H1 (cell line): ENCODE data around the gene CCDC191. TPM values are rescaled to one million over a fixed set of nuclear protein-coding genes. Genes with fewer than 3 reads are reported as not detected.

Experiments used
- CTCF ChIA-PET: fragments of 300-600 bp; sonication (Branson Sonifier 250); formaldehyde crosslinking; loops from one replicate; lab custom pipeline; 2021; ENCODE audit not compliant: partially characterized antibody; lab: Charles Lee
- POLR2A ChIA-PET: fragments of 300-600 bp; sonication (Branson Sonifier 250); formaldehyde crosslinking; loops from one replicate; lab custom pipeline; 2021; ENCODE audit warnings: inconsistent platforms; ENCODE audit not compliant: partially characterized antibody; lab: Charles Lee
- DNase-seq, 2 experiments: peaks; one replicate each; pipeline versions ENCODE4 v3.0.0 to v3.0.0-alpha.2; 2010 to 2022; ENCODE audit warnings: low spot score in 2 of 2, low read depth in 1 of 2, mixed read lengths in 1 of 2
- FAIRE-seq: peaks from 2 replicates; lab custom pipeline; 2011; peaks lifted over from hg19 to GRCh38; lab: Jason Lieb, UNC
- H2AFZ ChIP-seq: 2 replicates; pipeline ENCODE4 v1.8.1; 2012; ENCODE audit warnings: low read length, inconsistent platforms
- H2AK5ac ChIP-seq: 2 replicates; pipeline ENCODE4 v1.6.1; 2013; ENCODE audit warnings: low read depth, low read length
- H2BK120ac ChIP-seq: replicated peaks from 2 replicates; pipeline ENCODE3; 2013; ENCODE audit warnings: low read depth, low read length, inconsistent platforms
- H2BK12ac ChIP-seq: 2 replicates; pipeline ENCODE4 v1.6.1; 2013; ENCODE audit warnings: low read depth, low read length
- H2BK15ac ChIP-seq: 2 replicates; pipeline ENCODE4 v1.6.1; 2013; ENCODE audit warnings: low read length
- H2BK20ac ChIP-seq: 2 replicates; pipeline ENCODE4 v1.6.1; 2013; ENCODE audit warnings: low read length
- H2BK5ac ChIP-seq: 2 replicates; pipeline ENCODE4 v1.6.1; 2013; ENCODE audit warnings: low read depth, low read length
- H3K14ac ChIP-seq: 2 replicates; pipeline ENCODE4 v1.6.1; 2013; ENCODE audit warnings: inconsistent platforms; ENCODE audit not compliant: insufficient read length
- H3K18ac ChIP-seq: 2 replicates; pipeline ENCODE4 v1.6.1; 2013; ENCODE audit warnings: low read length; ENCODE audit errors: extremely low read depth
- H3K23ac ChIP-seq: 2 replicates; pipeline ENCODE4 v1.6.1; 2013; ENCODE audit warnings: inconsistent platforms; ENCODE audit not compliant: insufficient read length
- H3K23me2 ChIP-seq: 2 replicates; pipeline ENCODE4 v1.6.1; 2013; ENCODE audit warnings: low read depth, low read length
- H3K27ac ChIP-seq: 2 replicates; pipeline ENCODE4 v1.6.1; 2011; ENCODE audit warnings: low read depth, low read length, inconsistent platforms
- H3K27me3 ChIP-seq, 4 experiments: replicated peaks in 1 of 4; 1 replicate in 1 of 4; 2 replicates in 3 of 4; pipeline versions ENCODE4 v1.6.1 to v1.8.1; 2011 to 2013; ENCODE audit warnings: low read length in 3 of 4, mild to moderate bottlenecking in 3 of 4, inconsistent platforms in 2 of 4, mixed read lengths in 2 of 4, moderate library complexity in 1 of 4; ENCODE audit not compliant: control insufficient read depth in 3 of 4, insufficient read depth in 3 of 4; ENCODE audit errors: extremely low read depth in 1 of 4
- H3K36me3 ChIP-seq, 4 experiments: 2 replicates each; pipeline versions ENCODE4 v1.6.1 to v1.8.1; 2011 to 2013; ENCODE audit warnings: mild to moderate bottlenecking in 4 of 4, low read length in 3 of 4, moderate library complexity in 2 of 4, control low read depth in 1 of 4, inconsistent platforms in 1 of 4; ENCODE audit not compliant: insufficient read depth in 4 of 4, control insufficient read depth in 2 of 4
- H3K4ac ChIP-seq: replicated peaks from 2 replicates; pipeline ENCODE3; 2013; ENCODE audit warnings: low read length, low read depth, mixed read lengths, inconsistent platforms; ENCODE audit not compliant: insufficient read length
- H3K4me1 ChIP-seq, 4 experiments: replicated peaks in 1 of 4; 1 replicate in 1 of 4; 2 replicates in 3 of 4; pipeline versions ENCODE4 v1.6.1 to v1.8.1; 2011 to 2013; ENCODE audit warnings: low read length in 3 of 4, inconsistent platforms in 2 of 4, mixed read lengths in 1 of 4; ENCODE audit not compliant: insufficient read depth in 4 of 4, control insufficient read depth in 3 of 4
- H3K4me2 ChIP-seq, 2 experiments: 2 replicates each; pipeline versions ENCODE4 v1.6.1 to v1.8.1; 2011 to 2013; ENCODE audit warnings: low read depth in 2 of 2, low read length in 2 of 2, control low read depth in 1 of 2, inconsistent platforms in 1 of 2, mild to moderate bottlenecking in 1 of 2; ENCODE audit not compliant: insufficient read depth in 1 of 2
- H3K4me3 ChIP-seq, 4 experiments: fragments of 200-600, 300-600 bp in 1 of 4; sonication (generic), shearing (Covaris generic), sonication (Bioruptor Twin) in 1 of 4; 2 replicates each; pipeline versions ENCODE4 v1.5.1 to v1.8.1; 2011 to 2016; ENCODE audit warnings: low read length in 4 of 4, low read depth in 3 of 4, control low read depth in 2 of 4, inconsistent platforms in 2 of 4, mild to moderate bottlenecking in 2 of 4, mixed read lengths in 1 of 4, moderate library complexity in 1 of 4; ENCODE audit not compliant: insufficient read depth in 2 of 4; ENCODE audit errors: extremely low read depth in 1 of 4
- H3K56ac ChIP-seq: replicated peaks from 2 replicates; pipeline ENCODE3; 2013; ENCODE audit warnings: low read depth, mild to moderate bottlenecking, mixed read lengths, low read length, inconsistent platforms; ENCODE audit not compliant: insufficient read length
- H3K79me1 ChIP-seq: 2 replicates; pipeline ENCODE4 v1.6.1; 2013; ENCODE audit warnings: low read depth, low read length, control low read depth
- H3K79me2 ChIP-seq, 2 experiments: 2 replicates each; pipeline versions ENCODE4 v1.6.1 to v1.8.1; 2012 to 2013; ENCODE audit warnings: low read length in 2 of 2, mild to moderate bottlenecking in 2 of 2, inconsistent platforms in 1 of 2; ENCODE audit not compliant: insufficient read depth in 2 of 2, control insufficient read depth in 1 of 2
- H3K9ac ChIP-seq, 4 experiments: replicated peaks in 1 of 4; 1 replicate in 1 of 4; 2 replicates in 3 of 4; pipeline versions ENCODE4 v1.6.1 to v1.8.1; 2011 to 2013; ENCODE audit warnings: low read depth in 3 of 4, low read length in 3 of 4, control low read depth in 2 of 4, mild to moderate bottlenecking in 2 of 4, moderate library complexity in 2 of 4, inconsistent platforms in 1 of 4; ENCODE audit errors: extremely low read depth in 1 of 4
- H3K9me3 ChIP-seq, 2 experiments: 2 replicates each; pipeline versions ENCODE4 v1.6.1 to v1.8.1; 2012 to 2013; ENCODE audit warnings: mild to moderate bottlenecking in 2 of 2, moderate library complexity in 2 of 2, control low read depth in 1 of 2, inconsistent platforms in 1 of 2, low read depth in 1 of 2, low read length in 1 of 2, mixed read lengths in 1 of 2; ENCODE audit not compliant: insufficient read depth in 2 of 2
- H4K20me1 ChIP-seq, 2 experiments: replicated peaks in 1 of 2; 2 replicates each; pipeline versions ENCODE3 to v1.8.1; 2011 to 2013; ENCODE audit warnings: inconsistent platforms in 2 of 2, low read length in 2 of 2, mild to moderate bottlenecking in 1 of 2; ENCODE audit not compliant: insufficient read depth in 2 of 2, control insufficient read depth in 1 of 2
- H4K5ac ChIP-seq: 2 replicates; pipeline ENCODE4 v1.6.1; 2013; ENCODE audit warnings: low read length, low read depth, mixed read lengths, inconsistent platforms; ENCODE audit not compliant: insufficient read length
- H4K8ac ChIP-seq: 2 replicates; pipeline ENCODE4 v1.8.0; 2013; ENCODE audit warnings: mild to moderate bottlenecking, moderate library complexity, low read length, inconsistent platforms; ENCODE audit not compliant: insufficient read depth; ENCODE audit errors: extremely low read depth
- H4K91ac ChIP-seq: replicated peaks from 2 replicates; pipeline ENCODE3; 2013; ENCODE audit warnings: low read length, mixed read lengths, inconsistent platforms; ENCODE audit not compliant: insufficient read length
- BRCA1 ChIP-seq: IDR thresholded peaks from 2 replicates; pipeline ENCODE4 v1.6.1; 2012; ENCODE audit warnings: low read depth, low read length, improper control_type of control experiment
- CREB1 ChIP-seq: IDR thresholded peaks from 2 replicates; pipeline ENCODE4 v1.6.1; 2012; ENCODE audit warnings: inconsistent platforms
- HDAC6 ChIP-seq: IDR thresholded peaks from one replicate; pipeline ENCODE4 v1.7.1; 2012; ENCODE audit warnings: low read depth, mild to moderate bottlenecking, inconsistent platforms, low read length, moderate library complexity
- RNF2 ChIP-seq: fragments of 200-900, 300-1000 bp; sonication (generic); IDR thresholded peaks from 2 replicates; pipeline ENCODE4 v1.7.1; 2016; ENCODE audit warnings: borderline replicate concordance, low read depth, mild to moderate bottlenecking, antibody characterized with exemption, low read length; ENCODE audit not compliant: poor library complexity, severe bottlenecking; ENCODE audit errors: missing control alignments
- SIX5 ChIP-seq: IDR thresholded peaks from 2 replicates; pipeline ENCODE4 v1.6.1; 2011; ENCODE audit warnings: mild to moderate bottlenecking, low read depth, low read length
- SP4 ChIP-seq: IDR thresholded peaks from 2 replicates; pipeline ENCODE4 v1.6.1; 2012; ENCODE audit warnings: low read length, inconsistent platforms
- TBP ChIP-seq: IDR thresholded peaks from 2 replicates; pipeline ENCODE4 v1.6.1; 2011; ENCODE audit warnings: low read depth, low read length, improper control_type of control experiment
- TEAD4 ChIP-seq: IDR thresholded peaks from 2 replicates; pipeline ENCODE4 v1.6.1; 2012; ENCODE audit warnings: low read depth, low read length, inconsistent platforms, mixed read lengths
- WGBS, 2 experiments: shearing (Covaris generic) in 1 of 2; methylation state at CpG; one replicate each; pipeline versions ENCODE4 v1.1.6 to v1.1.7; 2013 to 2015; ENCODE audit warnings: low lambda C conversion rate in 2 of 2, mixed read lengths in 2 of 2, inconsistent platforms in 1 of 2, low coverage in 1 of 2, missing lambda C conversion rate in 1 of 2; ENCODE audit not compliant: insufficient replicate concordance in 2 of 2, insufficient coverage in 1 of 2, insufficient read length in 1 of 2; ENCODE audit errors: extremely low coverage in 1 of 2, missing lambda C conversion rate in 1 of 2; 5-methylcytosine and 5-hydroxymethylcytosine counted together
- polyA plus RNA-seq, 7 experiments: library from polyadenylated mRNA; depleted of rRNA in 3 of 7; stranded (reverse) in 5 of 7; unstranded in 2 of 7; fragments of >200 nt in 5 of 7; fragments of 200-250 nt in 2 of 7; gene quantifications; 1 replicate in 5 of 7; 2 replicates in 1 of 7; 4 replicates in 1 of 7; pipeline versions ENCODE4 v1.2.1 to v1.2.3, GENCODE V29; 2011 to 2013; ENCODE audit warnings: missing spikeins in 2 of 7, mixed read lengths in 2 of 7
- total RNA-seq: library from RNA; stranded (reverse); fragmentation: NEBNext Ultra II Directional; extraction: Animal tissue kit (Norgen Biotek cat#: 25700); gene quantifications from 2 replicates; pipeline ENCODE4 v1.2.1, GENCODE V29; 2021

CCDC191 gene
- total and polyA plus RNA-seq, 2 of the 8 experiments (the other 6 are each of a cell fraction or from before 2014, with no cell fraction given), result 0.65 to 1.3 TPM

GRCh38 chr3:114060906-114061655, 4.8 kb upstream of the CCDC191 start:
- Histone ChIP-seq H3K9ac (no peak overlapping the region; a peak in 2 of 7 replicates), H3K14ac (no peak overlapping the region), H3K9me3 (no peaks in the 10 kb centered on the region), H2BK12ac (no peak overlapping the region), H2BK15ac (no peak overlapping the region), H4K20me1 (peaks cover 2 to 5% of the 10 kb centered on the region in 2 experiments), H4K8ac (no peak overlapping the region), H2BK120ac (no peak overlapping the region), H3K79me2 (peaks cover 8 to 96% of the 10 kb centered on the region in 2 experiments), H2BK5ac (no peak overlapping the region), H2BK20ac (no peak overlapping the region), H3K23ac (no peak overlapping the region), H3K4me2 (no peak overlapping the region), H2AK5ac (no peak overlapping the region), H3K4me1 (peaks cover 0 to 5% (median 2%) of the 10 kb centered on the region in 4 experiments; a peak in 4 of 7 replicates), H3K23me2 (peaks cover 3% of the 10 kb centered on the region; the same call in 1 of the 2 replicates), H3K79me1 (peaks cover 4% of the 10 kb centered on the region), H3K4me3 (no peak overlapping the region), H4K5ac (no peak overlapping the region), H3K27me3 (no peaks in the 10 kb centered on the region), H3K18ac (no peak overlapping the region), H4K91ac (no peak overlapping the region), H3K56ac (no peak overlapping the region), H3K4ac (no peak overlapping the region), H3K36me3 (peaks cover 0 to 11% (median 7%) of the 10 kb centered on the region in 4 experiments; a peak in 5 of 8 replicates), H2AFZ (no peak overlapping the region), H3K27ac (no peak overlapping the region)
- 88% methylated on average over 8 of the region's 8 CpGs; no CpG with 5 or more reads in 1 of the 2 experiments for WGBS, 2 experiments
- ChIA-PET POLR2A (no interaction called here), CTCF (no interaction called here)
- FAIRE-seq, result no peak
- DNase-seq, result no peak
- TF ChIP-seq TEAD4 (no peak), SIX5 (no peak), CREB1 (no peak), HDAC6 (no peak), TBP (no peak), RNF2 (no peak), BRCA1 (no peak), SP4 (no peak)
